Adipocyte (in vitro differentiated cells): ENCODE data around the gene SHC1.
"Not testable (repeated sequence)": the region's sequence is repeated elsewhere in the genome, so short reads cannot be mapped to it uniquely, and the experiment has no call there.

Source experiments
- DNase-seq: peaks from one replicate; pipeline ENCODE4 v3.0.0-alpha.2; 2015; ENCODE audit warnings: low read depth
- H3K27me3 ChIP-seq: replicated peaks from 2 replicates; pipeline ENCODE4 v1.7.0; 2013; ENCODE audit warnings: mild to moderate bottlenecking, low read length, moderate library complexity; ENCODE audit not compliant: control insufficient read depth, insufficient read depth
- H3K36me3 ChIP-seq: 2 replicates; pipeline ENCODE4 v1.7.0; 2013; ENCODE audit warnings: low read length, mild to moderate bottlenecking, moderate library complexity; ENCODE audit not compliant: control insufficient read depth, insufficient read depth, severe bottlenecking
- H3K4me1 ChIP-seq: 2 replicates; pipeline ENCODE4 v1.7.0; 2013; ENCODE audit warnings: mild to moderate bottlenecking, low read length, moderate library complexity; ENCODE audit not compliant: control insufficient read depth, insufficient read depth
- H3K4me3 ChIP-seq: 2 replicates; pipeline ENCODE4 v1.7.0; 2013; ENCODE audit warnings: mild to moderate bottlenecking, low read length, moderate library complexity
- H3K9ac ChIP-seq: 2 replicates; pipeline ENCODE4 v1.7.0; 2013; ENCODE audit warnings: mild to moderate bottlenecking, low read length, moderate library complexity
- H3K9me3 ChIP-seq: 2 replicates; pipeline ENCODE4 v1.7.0; 2013; ENCODE audit warnings: mild to moderate bottlenecking, low read length, moderate library complexity; ENCODE audit not compliant: control insufficient read depth

Gene SHC1

DNA sequence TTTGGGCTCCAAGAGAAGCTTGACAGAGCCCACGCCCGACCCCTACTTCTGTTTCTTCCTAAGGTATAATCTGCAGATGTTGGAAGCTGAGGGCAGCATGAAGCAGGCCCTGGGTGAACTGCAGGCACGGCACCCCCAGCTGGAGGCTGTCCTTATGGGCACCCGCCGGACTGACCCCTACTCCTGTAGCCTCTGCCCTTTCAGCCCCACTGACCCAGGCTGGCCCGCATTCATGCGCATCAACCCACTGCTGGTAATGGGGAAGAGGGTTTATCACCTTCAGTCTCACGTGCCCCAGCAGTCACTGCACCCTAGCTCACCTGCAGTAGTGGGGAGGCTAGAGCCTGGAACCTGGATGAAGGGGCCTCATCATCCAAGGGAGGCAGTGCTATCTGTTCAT is 19.7 kb upstream of the SHC1 start:
- H3K27me3 ChIP-seq = no peaks in the 10 kb centered on the region
- peaks cover 20% of the 10 kb centered on the region for H3K4me1 ChIP-seq
- H3K4me3 ChIP-seq = no peak overlapping the region
- H3K36me3 ChIP-seq = peaks cover 26% of the 10 kb centered on the region
- no peaks in the 10 kb centered on the region for H3K9me3 ChIP-seq
- no peak overlapping the region for H3K9ac ChIP-seq
- DNase-seq = no peak

DNA sequence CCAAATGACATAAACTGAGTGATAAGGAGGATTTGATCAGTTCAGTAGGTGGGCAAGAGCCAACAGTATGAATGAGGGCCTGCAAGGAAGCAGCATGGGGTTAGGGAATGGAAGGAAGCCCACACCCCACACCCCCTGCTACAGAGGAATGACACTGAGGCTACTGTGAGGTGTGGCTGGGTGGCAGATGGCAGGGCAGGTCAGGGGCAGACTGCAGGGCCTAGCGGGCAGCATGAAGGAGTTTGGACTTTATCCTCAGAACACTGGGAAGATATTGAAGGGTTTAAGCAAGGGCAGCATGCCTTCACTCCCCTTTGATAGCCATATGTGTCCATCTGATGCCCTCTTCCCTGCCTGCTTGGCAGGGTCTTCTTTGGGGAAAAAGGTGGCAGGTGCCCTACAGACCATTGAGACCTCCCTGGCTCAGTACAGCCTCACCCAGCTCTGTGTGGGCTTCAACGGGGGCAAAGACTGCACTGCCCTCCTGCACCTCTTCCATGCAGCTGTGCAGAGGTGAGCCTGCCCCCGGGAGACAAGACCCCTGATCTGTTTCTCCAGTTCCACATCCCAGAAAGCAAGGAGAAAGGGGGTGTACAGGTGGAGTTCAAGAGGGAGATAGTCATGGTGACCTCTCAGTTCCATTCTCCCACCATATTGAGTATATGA is 18.8 kb upstream of the SHC1 start:
- Histone ChIP-seq H3K4me3 (no peak overlapping the region), H3K9me3 (no peaks in the 10 kb centered on the region), H3K27me3 (no peaks in the 10 kb centered on the region), H3K9ac (no peak overlapping the region), H3K36me3 (peaks cover 26% of the 10 kb centered on the region), H3K4me1 (peaks cover 22% of the 10 kb centered on the region)
- DNase-seq = no peak

DNA sequence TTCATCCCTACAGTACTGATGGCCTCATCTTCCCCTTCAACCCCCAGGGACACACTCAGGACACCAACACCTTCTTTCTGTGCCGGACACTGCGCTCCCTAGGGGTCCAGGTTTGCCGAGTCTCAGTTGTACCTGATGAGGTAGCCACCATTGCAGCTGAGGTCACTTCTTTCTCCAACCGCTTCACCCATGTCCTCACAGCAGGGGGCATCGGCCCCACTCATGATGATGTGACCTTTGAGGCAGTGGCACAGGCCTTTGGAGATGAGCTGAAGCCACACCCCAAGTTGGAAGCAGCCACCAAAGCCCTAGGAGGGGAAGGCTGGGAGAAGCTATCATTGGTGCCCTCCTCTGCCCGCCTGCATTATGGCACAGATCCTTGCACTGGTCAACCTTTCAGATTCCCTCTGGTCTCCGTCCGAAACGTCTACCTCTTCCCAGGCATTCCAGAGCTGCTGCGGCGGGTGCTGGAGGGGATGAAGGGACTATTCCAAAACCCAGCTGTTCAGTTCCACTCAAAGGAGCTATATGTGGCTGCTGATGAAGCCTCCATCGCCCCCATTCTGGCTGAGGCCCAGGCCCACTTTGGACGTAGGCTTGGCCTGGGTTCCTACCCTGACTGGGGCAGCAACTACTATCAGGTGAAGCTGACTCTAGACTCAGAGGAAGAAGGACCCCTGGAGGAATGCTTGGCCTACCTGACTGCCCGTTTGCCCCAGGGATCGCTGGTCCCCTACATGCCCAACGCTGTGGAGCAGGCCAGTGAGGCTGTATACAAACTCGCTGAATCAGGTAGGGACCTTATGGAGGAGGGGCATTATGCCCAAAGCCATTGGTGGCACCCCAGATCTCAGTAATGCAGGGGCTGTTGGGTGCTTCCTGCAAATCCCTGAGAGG is 17.8 kb upstream of the SHC1 start:
- Histone ChIP-seq H3K36me3 (peaks cover 26% of the 10 kb centered on the region), H3K9ac (no peak overlapping the region)
- DNase-seq = no peak

DNA sequence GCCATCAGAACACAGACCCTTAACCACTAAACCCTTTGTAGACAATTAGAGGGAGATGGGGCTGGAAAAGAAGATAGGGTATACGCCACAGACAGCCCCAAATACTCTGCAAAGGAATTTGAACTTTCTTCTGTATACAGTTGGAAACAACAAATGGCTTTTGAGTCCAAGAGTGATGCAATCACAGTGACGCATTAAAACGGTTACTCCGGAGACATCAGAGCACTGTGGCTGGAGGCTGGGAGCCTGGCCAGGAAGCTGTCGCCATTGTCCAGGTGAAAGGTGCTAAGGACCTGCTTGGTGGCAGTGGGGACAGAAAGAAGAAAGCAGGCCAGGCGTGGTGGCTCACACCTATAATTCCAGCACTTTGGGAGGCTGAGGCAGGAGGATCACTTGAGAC is 16.8 kb upstream of the SHC1 start:
- Histone ChIP-seq H3K36me3 (peaks cover 26% of the 10 kb centered on the region), H3K4me1 (peaks cover 28% of the 10 kb centered on the region), H3K27me3 (no peaks in the 10 kb centered on the region), H3K9me3 (no peaks in the 10 kb centered on the region), H3K4me3 (no peak overlapping the region), H3K9ac (peak overlapping the region; percentile 22)
- DNase-seq = no peak

More for the DNA sequence above, 17.8 kb upstream of the SHC1 start:
- Histone ChIP-seq H3K27me3 (no peaks in the 10 kb centered on the region), H3K4me3 (no peak overlapping the region), H3K9me3 (no peaks in the 10 kb centered on the region), H3K4me1 (peaks cover 31% of the 10 kb centered on the region)

DNA sequence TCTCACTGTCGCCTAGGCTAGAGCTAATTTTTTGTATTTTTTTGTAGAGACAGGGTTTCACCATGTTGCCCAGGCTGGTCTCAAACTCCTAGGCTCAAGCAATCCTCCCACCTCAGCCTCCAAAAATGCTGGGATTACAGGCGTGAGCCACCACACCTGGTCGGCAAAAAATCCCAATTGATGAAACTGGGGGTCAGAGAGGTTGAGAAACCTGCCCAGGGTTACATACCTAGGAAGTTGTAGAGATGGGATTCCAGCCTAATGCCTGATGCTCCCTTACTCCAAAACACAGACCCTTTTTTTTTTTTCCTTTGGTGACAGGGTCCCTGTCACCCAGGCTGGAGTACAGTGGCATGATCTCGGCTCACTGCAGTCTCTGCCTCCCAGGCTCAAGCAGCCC is 16.2 kb upstream of the SHC1 start:
- Histone ChIP-seq H3K4me1 (peaks cover 28% of the 10 kb centered on the region), H3K36me3 (peaks cover 26% of the 10 kb centered on the region), H3K9ac (peak overlapping the region; percentile 22)
- not testable (repeated sequence) for H3K4me3 ChIP-seq, H3K27me3 ChIP-seq, H3K9me3 ChIP-seq, DNase-seq

DNA sequence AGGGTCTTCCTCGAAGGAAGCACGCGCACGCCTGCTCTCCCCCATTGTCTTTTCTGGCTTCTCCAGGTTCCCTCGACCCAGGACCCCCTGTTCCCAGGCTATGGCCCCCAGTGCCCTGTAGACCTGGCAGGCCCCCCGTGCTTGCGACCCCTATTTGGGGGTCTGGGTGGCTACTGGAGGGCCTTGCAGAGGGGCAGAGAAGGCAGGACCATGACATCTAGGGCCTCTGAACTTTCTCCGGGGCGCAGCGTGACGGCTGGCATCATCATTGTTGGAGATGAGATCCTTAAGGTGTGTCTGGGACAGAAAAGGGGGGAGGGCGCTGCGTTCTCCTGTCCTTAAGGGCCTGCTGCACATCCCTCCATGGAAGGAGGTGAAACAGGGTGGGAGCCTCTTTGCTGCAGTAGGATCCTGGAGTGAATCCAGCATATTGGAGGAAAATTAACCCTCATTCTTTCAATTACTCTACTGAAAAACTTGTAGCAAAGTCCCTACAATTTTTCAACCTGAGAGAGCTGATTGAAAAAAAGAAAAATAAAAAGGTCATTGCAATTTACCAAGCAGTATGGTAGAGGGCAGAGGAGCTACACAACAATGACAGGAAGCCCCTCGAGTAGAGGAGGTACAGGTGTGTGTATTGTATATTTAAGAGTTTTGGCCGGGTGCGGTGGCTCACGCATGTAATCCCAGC is 13.4 kb upstream of the SHC1 start:
- Histone ChIP-seq H3K4me1 (peaks cover 28% of the 10 kb centered on the region), H3K4me3 (peak overlapping the region; percentile 96), H3K27me3 (no peaks in the 10 kb centered on the region), H3K9me3 (no peaks in the 10 kb centered on the region), H3K36me3 (peaks cover 18% of the 10 kb centered on the region), H3K9ac (peak overlapping the region; percentile 92)
- peak; percentile 25 for DNase-seq

DNA sequence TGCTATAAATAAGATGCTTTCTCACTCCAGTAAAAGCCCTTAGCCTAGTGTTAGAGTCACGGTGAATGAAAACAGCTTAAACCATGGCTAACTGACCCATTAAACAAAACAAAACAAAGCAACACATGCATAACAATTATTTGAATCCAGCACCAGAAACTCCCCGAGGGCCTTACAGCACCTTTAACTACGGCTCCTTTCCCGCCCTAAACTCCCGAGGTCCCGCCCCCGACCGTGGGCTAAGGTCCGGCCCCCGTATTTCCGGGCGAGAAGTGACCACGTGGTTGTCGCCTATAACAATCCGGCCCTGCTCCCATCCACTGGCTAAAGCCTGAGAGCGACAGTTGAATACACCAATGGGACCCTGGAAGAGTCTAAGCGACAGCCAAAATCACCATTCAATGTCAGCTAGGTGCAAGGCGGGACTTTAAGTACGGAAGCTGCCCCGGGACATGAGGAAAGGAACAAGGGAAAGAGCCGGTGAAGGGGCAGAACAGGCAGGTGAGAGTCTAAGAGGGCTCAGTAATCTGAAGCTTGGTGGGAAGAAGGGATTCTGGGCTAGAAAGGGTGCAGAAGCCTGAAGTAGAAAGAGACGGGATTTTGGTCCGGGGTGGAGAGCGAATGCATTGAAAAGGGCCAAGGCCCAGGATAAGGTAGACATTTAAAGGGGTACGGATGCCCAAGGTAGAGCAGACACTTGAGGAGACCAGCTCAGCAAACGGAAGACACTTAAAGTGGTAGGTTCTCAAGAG is 12.5 kb upstream of the SHC1 start, which contains the start of gene FLAD1:
FLAD1 (plus strand) TSS at position 448 of the 752 bp plus-strand sequence. CDS start 351 bp downstream, outside the sequence.
- Histone ChIP-seq H3K4me3 (peak within 1 kb of the TSS; percentile 96), H3K9ac (peak within 1 kb of the TSS; percentile 92), H3K4me1 (peaks cover 28% of the 10 kb centered on the region), H3K9me3 (no peaks in the 10 kb centered on the region), H3K27me3 (no peaks in the 10 kb centered on the region), H3K36me3 (peaks cover 14% of the 10 kb centered on the region)
- peak; percentile 100 for DNase-seq

DNA sequence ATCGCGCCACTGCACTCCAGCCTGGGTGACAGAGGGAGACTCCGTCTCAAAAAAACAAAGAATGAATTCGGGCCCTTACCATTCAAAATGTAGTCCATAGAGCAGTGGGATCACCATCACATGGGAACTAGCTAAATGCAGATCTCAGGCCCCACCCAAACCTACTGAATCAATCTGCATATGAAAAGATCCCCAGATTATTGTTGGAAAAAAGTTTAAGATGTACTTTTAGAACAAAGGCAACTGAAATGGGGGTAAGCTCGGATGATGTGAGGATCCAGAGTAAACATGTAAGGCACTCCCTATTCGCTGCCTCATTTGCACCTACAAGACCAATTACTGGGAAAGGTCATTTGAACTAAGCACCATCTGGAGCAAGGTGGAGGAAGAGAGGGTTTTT is 11.8 kb upstream of the SHC1 start:
- Histone ChIP-seq H3K9ac (peak overlapping the region; percentile 92), H3K27me3 (no peaks in the 10 kb centered on the region), H3K4me3 (peak overlapping the region; percentile 96), H3K4me1 (peaks cover 23% of the 10 kb centered on the region), H3K9me3 (no peaks in the 10 kb centered on the region), H3K36me3 (peaks cover 11% of the 10 kb centered on the region)
- DNase-seq = no peak

DNA sequence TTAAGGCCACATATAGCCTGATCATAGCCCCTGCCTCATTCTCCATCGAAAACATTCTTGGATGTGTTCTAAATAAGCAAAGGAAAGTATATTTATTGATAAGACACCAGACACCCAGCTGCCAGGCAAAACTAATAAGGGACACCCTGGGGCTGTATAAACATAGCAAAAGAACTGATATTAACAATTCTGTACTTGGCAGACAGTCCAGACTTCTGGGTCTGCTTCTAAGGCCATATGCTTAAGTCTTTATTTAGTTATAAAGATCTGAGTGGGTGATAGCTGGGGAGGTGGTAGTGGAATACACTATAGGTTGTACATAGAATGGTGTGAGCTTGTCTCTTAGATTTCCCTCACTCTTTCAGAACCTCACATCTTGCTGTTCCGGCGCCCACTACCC is 7.8 kb upstream of the SHC1 start:
- peaks cover 16% of the 10 kb centered on the region for H3K4me1 ChIP-seq
- no peaks in the 10 kb centered on the region for H3K27me3 ChIP-seq
- H3K4me3 ChIP-seq = no peak overlapping the region
- no peak for DNase-seq
- H3K9ac ChIP-seq = no peak overlapping the region
- H3K36me3 ChIP-seq = peaks cover 11% of the 10 kb centered on the region
- no peaks in the 10 kb centered on the region for H3K9me3 ChIP-seq

DNA sequence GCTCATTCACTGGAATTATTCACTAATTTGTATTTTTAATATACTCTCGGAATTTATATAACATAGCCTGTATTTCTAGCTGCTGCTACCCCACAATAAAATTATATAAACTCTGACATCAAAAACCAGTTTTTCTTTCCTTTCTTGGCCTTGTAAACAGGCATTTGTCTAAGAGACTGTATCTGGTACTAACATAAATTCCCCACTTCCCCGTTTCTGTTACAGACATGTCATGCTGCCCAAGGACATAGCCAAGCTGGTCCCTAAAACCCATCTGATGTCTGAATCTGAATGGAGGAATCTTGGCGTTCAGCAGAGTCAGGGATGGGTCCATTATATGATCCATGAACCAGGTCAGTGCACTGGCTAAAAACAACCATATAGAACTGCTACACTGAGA is 7.2 kb upstream of the SHC1 start:
- H3K9me3 ChIP-seq, H3K9ac ChIP-seq, DNase-seq, H3K4me3 ChIP-seq, H3K27me3 ChIP-seq: not testable (repeated sequence)
- Histone ChIP-seq H3K36me3 (peaks cover 11% of the 10 kb centered on the region), H3K4me1 (peaks cover 22% of the 10 kb centered on the region)
